HepG2 (cell line): ENCODE results near the gene MTHFD1L. TPM values are rescaled to one million over a fixed set of nuclear protein-coding genes. Genes with fewer than 3 reads are reported as not detected.

ENCODE experiments used
- ARNT ChIP-seq: fragments of 450-650 bp; IDR thresholded peaks from 2 replicates; pipeline ENCODE4 v1.6.1; 2017
- ETV6 ChIP-seq: sonication (generic); formaldehyde crosslinking; conservative IDR thresholded peaks from 2 replicates; pipeline ENCODE4 v1.4.0; 2020; ENCODE audit warnings: missing genetic modification reagents
- FOSL2 ChIP-seq: sonication (generic); formaldehyde crosslinking; IDR thresholded peaks from 2 replicates; pipeline ENCODE4 v1.4.0; 2020; ENCODE audit warnings: missing genetic modification reagents
- FOXO1 ChIP-seq: sonication (generic); formaldehyde crosslinking; IDR thresholded peaks from 2 replicates; pipeline ENCODE4 v1.4.0; 2020; ENCODE audit warnings: missing genetic modification reagents
- FOXP1 ChIP-seq, 2 experiments: fragments of 450-650 bp in 1 of 2; IDR thresholded peaks; 2 replicates each; pipeline ENCODE4 v1.6.1; 2017 to 2018; ENCODE audit warnings: antibody characterized with exemption in 1 of 2
- GTF3A ChIP-seq: sonication (generic); formaldehyde crosslinking; conservative IDR thresholded peaks from 2 replicates; pipeline ENCODE4 v1.4.0; 2020; ENCODE audit warnings: mild to moderate bottlenecking, missing genetic modification reagents
- KLF11 ChIP-seq: IDR thresholded peaks from 2 replicates; pipeline ENCODE4 v1.6.1; 2016; ENCODE audit warnings: missing compliant biosample characterization
- MED8 ChIP-seq: sonication (generic); formaldehyde crosslinking; IDR thresholded peaks from 2 replicates; pipeline ENCODE4 v1.8.1; 2023; ENCODE audit warnings: mild to moderate bottlenecking, missing genetic modification reagents; ENCODE audit not compliant: insufficient replicate concordance
- TCF7 ChIP-seq: sonication (generic); IDR thresholded peaks from 2 replicates; pipeline ENCODE4 v1.6.1; 2016; ENCODE audit warnings: antibody characterized with exemption, low read depth
- ZMYM4 ChIP-seq: sonication (generic); formaldehyde crosslinking; IDR thresholded peaks from 2 replicates; pipeline ENCODE4 v1.8.1; 2023; ENCODE audit warnings: mild to moderate bottlenecking, missing genetic modification reagents
- ZNF24 ChIP-seq: fragments of 450-650 bp; IDR thresholded peaks from 2 replicates; pipeline ENCODE4 v1.6.1; 2017; ENCODE audit warnings: antibody characterized with exemption, mild to moderate bottlenecking
- ZNF83 ChIP-seq: sonication (generic); formaldehyde crosslinking; IDR thresholded peaks from 2 replicates; pipeline ENCODE4 v1.4.0; 2020; ENCODE audit warnings: missing genetic modification reagents, mild to moderate bottlenecking, borderline replicate concordance
- polyA plus RNA-seq, 8 experiments: library from polyadenylated mRNA; depleted of rRNA in 3 of 8; stranded (reverse) in 7 of 8; unstranded in 1 of 8; fragments of >200 nt; fragmentation: Illumina TruSeq in 4 of 8; extraction: Trizol in 4 of 8; gene quantifications; 2 replicates each; pipeline versions ENCODE4 v1.2.1 to v1.2.3, GENCODE V29; 2011 to 2016; ENCODE audit warnings: low read depth in 4 of 8, missing spikeins in 1 of 8, mixed read lengths in 1 of 8; ENCODE audit not compliant: insufficient read depth in 1 of 8
- total RNA-seq, 5 experiments: library from RNA; depleted of rRNA; stranded (reverse); fragments of >200 nt; fragmentation: Illumina TruSeq; extraction: Trizol; gene quantifications; 2 replicates each; pipeline ENCODE4 v1.2.3, GENCODE V29; 2016; ENCODE audit warnings: low read depth in 1 of 5
- TF ChIP-seq, protein P1 (sequence below): sonication (generic); formaldehyde crosslinking; IDR thresholded peaks from 2 replicates; pipeline ENCODE4 v1.8.0; 2023; ENCODE audit warnings: mild to moderate bottlenecking, missing genetic modification reagents
- TF ChIP-seq, protein P2 (sequence below): sonication (generic); formaldehyde crosslinking; IDR thresholded peaks from 2 replicates; pipeline ENCODE4 v1.4.0; 2020; ENCODE audit warnings: mild to moderate bottlenecking, missing genetic modification reagents
- TF ChIP-seq, protein P3 (sequence below): sonication (generic); formaldehyde crosslinking; IDR thresholded peaks from 2 replicates; pipeline ENCODE4 v1.5.0; 2020; ENCODE audit warnings: mild to moderate bottlenecking, missing genetic modification reagents
- TF ChIP-seq, protein P4 (sequence below): sonication (generic); formaldehyde crosslinking; IDR thresholded peaks from 2 replicates; pipeline ENCODE4 v1.4.0; 2020; ENCODE audit warnings: mild to moderate bottlenecking, missing genetic modification reagents

The MTHFD1L gene
- total and polyA plus RNA-seq, 2 of the 13 experiments (the other 11 are each of a cell fraction or from before 2014, with no cell fraction given) = 24.0 to 39.6 TPM

DNA sequence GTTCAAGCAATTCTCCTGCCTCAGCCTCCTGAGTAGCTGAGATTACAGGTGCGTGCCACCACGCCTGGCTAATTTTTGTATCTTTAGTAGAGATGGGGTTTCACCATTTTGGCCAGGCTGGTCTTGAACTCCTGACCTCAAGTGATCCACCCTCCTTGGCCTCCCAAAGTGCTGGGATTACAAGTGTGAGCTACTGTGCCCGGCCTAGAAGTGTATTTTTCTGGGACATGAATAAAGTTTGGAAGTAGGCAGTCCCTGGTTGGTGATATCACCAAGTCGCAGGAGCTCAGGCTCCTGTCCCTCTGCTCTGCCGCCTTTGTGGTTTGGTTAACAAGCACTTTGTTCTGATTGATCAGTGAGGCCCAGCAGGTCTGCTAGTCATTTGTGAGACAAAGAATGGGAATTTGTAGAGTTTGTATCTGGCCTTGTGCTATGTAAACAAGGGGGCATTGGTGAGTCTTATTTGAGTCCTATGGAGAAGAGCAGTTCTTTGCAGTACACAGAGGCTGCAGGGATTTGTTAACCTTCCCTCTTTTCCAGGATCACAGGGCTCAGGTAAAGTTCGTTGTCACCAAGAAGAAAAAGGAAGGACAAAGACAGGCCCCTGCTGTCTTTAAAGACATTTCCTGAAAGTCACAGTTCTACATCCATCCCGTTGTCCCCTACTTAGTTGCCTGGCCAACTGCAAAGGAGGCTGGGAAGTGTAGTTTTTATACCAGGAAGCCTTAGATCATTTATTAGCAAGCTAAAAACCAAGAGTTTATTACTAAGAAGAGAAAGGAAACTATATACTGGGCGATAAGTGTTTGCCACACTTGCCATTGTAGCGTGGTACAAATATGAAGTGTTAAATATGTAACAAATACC, 13.1 kb downstream of the MTHFD1L start (continued):
- TF ChIP-seq, protein P1, sequence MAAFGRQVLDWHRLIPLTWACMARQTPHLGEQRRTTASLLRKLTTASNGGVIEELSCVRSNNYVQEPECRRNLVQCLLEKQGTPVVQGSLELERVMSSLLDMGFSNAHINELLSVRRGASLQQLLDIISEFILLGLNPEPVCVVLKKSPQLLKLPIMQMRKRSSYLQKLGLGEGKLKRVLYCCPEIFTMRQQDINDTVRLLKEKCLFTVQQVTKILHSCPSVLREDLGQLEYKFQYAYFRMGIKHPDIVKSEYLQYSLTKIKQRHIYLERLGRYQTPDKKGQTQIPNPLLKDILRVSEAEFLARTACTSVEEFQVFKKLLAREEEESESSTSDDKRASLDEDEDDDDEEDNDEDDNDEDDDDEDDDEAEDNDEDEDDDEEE (CRISPR knock-in tag) = no peak
- TF ChIP-seq ZNF24 = no peak
- peak; percentile 67 for TF ChIP-seq FOSL2
- TF ChIP-seq KLF11 (CRISPR knock-in tag) = no peak
- no peak for TF ChIP-seq GTF3A (CRISPR knock-in tag)
- TF ChIP-seq, protein P2, sequence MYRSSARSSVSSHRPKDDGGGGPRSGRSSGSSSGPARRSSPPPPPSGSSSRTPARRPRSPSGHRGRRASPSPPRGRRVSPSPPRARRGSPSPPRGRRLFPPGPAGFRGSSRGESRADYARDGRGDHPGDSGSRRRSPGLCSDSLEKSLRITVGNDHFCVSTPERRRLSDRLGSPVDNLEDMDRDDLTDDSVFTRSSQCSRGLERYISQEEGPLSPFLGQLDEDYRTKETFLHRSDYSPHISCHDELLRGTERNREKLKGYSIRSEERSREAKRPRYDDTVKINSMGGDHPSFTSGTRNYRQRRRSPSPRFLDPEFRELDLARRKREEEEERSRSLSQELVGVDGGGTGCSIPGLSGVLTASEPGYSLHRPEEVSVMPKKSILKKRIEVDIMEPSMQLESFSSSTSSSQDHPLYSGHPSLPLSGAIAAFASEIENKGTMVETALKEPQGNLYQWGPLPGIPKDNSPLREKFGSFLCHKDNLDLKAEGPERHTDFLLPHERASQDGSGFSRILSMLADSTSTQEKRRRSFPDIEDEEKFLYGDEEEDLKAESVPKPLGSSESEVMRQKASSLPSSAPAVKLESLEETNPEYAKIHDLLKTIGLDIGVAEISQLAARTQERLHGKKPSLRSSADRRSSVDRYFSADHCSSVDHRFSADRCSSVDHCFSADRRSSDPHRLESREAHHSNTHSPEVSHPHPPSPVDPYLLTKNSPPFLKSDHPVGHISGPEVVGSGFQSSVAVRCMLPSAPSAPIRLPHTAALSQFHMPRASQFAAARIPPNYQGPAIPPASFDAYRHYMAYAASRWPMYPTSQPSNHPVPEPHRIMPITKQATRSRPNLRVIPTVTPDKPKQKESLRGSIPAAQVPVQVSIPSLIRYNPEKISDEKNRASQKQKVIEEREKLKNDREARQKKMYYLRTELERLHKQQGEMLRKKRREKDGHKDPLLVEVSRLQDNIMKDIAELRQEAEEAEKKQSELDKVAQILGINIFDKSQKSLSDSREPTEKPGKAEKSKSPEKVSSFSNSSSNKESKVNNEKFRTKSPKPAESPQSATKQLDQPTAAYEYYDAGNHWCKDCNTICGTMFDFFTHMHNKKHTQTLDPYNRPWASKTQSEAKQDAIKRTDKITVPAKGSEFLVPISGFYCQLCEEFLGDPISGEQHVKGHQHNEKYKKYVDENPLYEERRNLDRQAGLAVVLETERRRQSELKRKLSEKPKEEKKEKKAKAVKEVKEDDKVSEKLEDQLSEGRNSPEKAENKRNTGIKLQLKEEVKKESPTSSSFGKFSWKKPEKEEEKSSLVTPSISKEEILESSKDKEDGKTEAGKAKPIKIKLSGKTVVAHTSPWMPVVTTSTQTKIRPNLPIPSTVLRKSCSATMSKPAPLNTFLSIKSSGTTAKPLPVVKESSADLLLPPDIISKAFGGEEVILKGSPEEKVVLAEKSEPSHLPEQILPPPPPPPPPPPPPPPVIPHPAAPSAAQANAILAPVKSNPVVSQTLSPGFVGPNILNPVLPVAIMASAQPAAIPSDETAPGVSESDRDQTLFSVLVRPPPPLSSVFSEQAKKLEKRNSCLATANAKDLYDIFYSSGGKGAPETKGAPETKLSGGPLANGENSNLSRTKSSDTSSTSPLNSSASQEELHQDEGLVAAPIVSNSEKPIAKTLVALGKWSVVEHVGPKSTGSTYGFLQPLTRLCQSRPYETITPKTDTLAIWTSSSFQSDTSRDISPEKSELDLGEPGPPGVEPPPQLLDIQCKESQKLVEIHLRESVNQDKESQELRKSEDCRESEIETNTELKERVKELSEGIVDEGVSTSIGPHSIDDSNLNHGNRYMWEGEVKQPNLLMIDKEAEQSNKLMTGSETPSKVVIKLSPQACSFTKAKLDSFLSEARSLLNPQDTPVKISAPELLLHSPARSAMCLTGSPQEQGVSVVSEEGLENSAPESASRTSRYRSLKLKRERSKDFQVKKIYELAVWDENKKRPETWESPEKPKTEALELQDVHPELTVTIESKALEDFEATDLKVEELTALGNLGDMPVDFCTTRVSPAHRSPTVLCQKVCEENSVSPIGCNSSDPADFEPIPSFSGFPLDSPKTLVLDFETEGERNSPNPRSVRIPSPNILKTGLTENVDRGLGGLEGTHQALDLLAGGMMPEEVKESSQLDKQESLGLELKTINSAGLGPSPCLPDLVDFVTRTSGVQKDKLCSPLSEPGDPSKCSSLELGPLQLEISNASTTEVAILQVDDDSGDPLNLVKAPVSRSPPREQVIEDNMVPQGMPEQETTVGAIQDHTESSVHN = no peak
- no peak for TF ChIP-seq ZNF83 (CRISPR knock-in tag)
- TF ChIP-seq, protein P3, sequence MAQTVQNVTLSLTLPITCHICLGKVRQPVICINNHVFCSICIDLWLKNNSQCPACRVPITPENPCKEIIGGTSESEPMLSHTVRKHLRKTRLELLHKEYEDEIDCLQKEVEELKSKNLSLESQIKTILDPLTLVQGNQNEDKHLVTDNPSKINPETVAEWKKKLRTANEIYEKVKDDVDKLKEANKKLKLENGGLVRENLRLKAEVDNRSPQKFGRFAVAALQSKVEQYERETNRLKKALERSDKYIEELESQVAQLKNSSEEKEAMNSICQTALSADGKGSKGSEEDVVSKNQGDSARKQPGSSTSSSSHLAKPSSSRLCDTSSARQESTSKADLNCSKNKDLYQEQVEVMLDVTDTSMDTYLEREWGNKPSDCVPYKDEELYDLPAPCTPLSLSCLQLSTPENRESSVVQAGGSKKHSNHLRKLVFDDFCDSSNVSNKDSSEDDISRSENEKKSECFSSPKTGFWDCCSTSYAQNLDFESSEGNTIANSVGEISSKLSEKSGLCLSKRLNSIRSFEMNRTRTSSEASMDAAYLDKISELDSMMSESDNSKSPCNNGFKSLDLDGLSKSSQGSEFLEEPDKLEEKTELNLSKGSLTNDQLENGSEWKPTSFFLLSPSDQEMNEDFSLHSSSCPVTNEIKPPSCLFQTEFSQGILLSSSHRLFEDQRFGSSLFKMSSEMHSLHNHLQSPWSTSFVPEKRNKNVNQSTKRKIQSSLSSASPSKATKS (CRISPR knock-in tag) = no peak
- no peak; the same call in 1 of the 2 replicates for TF ChIP-seq FOXO1
- no peak for TF ChIP-seq FOXP1 (IDR thresholded peaks at IDR 0.05)
- TF ChIP-seq FOXP1 (CRISPR knock-in tag; IDR thresholded peaks at IDR 0.05) = peak; percentile 66
- peak; percentile 54; the same call in 1 of the 2 replicates for TF ChIP-seq ZMYM4
- TF ChIP-seq ETV6 (CRISPR knock-in tag) = no peak
- peak; percentile 67 for TF ChIP-seq TCF7
- TF ChIP-seq, protein P4, sequence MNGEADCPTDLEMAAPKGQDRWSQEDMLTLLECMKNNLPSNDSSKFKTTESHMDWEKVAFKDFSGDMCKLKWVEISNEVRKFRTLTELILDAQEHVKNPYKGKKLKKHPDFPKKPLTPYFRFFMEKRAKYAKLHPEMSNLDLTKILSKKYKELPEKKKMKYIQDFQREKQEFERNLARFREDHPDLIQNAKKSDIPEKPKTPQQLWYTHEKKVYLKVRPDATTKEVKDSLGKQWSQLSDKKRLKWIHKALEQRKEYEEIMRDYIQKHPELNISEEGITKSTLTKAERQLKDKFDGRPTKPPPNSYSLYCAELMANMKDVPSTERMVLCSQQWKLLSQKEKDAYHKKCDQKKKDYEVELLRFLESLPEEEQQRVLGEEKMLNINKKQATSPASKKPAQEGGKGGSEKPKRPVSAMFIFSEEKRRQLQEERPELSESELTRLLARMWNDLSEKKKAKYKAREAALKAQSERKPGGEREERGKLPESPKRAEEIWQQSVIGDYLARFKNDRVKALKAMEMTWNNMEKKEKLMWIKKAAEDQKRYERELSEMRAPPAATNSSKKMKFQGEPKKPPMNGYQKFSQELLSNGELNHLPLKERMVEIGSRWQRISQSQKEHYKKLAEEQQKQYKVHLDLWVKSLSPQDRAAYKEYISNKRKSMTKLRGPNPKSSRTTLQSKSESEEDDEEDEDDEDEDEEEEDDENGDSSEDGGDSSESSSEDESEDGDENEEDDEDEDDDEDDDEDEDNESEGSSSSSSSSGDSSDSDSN (CRISPR knock-in tag) = no peak; the same call in 1 of the 2 replicates
- no peak for TF ChIP-seq ARNT
- TF ChIP-seq MED8 (CRISPR knock-in tag) = no peak
